Memory B cell (primary cell): ENCODE results near the gene ESPL1.

Source experiments
- ATAC-seq: fragments of 150-1000 bp; cut with Tn5 transposase; 2 replicates; pipeline ENCODE4 v1.10.0; 2021; ENCODE audit warnings: low read depth, mild to moderate bottlenecking, moderate library complexity
- DNase-seq, 2 donors: peaks; one replicate each; pipeline ENCODE4 v3.0.0; 2022; ENCODE audit warnings: low spot score in 2 of 2
- H3K27ac Mint-ChIP-seq: one replicate; pipeline ENCODE4 v1.8.0; 2022; ENCODE audit warnings: mild to moderate bottlenecking, moderate library complexity, mixed read lengths
- H3K27me3 Mint-ChIP-seq: one replicate; pipeline ENCODE4 v1.8.0; 2022; ENCODE audit warnings: mixed read lengths
- H3K36me3 Mint-ChIP-seq: one replicate; pipeline ENCODE4 v1.8.0; 2022; ENCODE audit warnings: mild to moderate bottlenecking, mixed read lengths
- H3K4me1 Mint-ChIP-seq: one replicate; pipeline ENCODE4 v1.8.0; 2022; ENCODE audit warnings: mixed read lengths
- H3K4me3 Mint-ChIP-seq: one replicate; pipeline ENCODE4 v1.8.0; 2022; ENCODE audit warnings: mild to moderate bottlenecking, moderate library complexity, mixed read lengths
- H3K9me3 Mint-ChIP-seq: one replicate; pipeline ENCODE4 v1.8.0; 2022; ENCODE audit warnings: mixed read lengths

Gene ESPL1

GRCh38 chr12:53267999-53268629 lies at the start of gene ESPL1:
Gene ESPL1, plus strand, starts transcription at chr12:53268299. Its CDS starts 468 bp downstream, at chr12:53268767.
- H3K27me3 Mint-ChIP-seq, result no peaks in the 10 kb centered on the region
- H3K4me3 Mint-ChIP-seq, result peak within 1 kb of the TSS; percentile 98
- H3K36me3 Mint-ChIP-seq, result no peaks in the 10 kb centered on the region
- H3K4me1 Mint-ChIP-seq, result peaks cover 16% of the 10 kb centered on the region
- peak within 1 kb of the TSS; percentile 95 for H3K27ac Mint-ChIP-seq
- peak; percentile 82 to 87 for DNase-seq
- no peaks in the 10 kb centered on the region for H3K9me3 Mint-ChIP-seq
- peak; percentile 88 for ATAC-seq

GRCh38 chr12:53218551-53219291 lies 49.4 kb upstream of the ESPL1 start:
- ATAC-seq (no peak), DNase-seq (no peak)
- Mint-ChIP-seq H3K4me3 (peak overlapping the region; percentile 98), H3K9me3 (no peaks in the 10 kb centered on the region), H3K27ac (peak overlapping the region; percentile 94), H3K4me1 (peaks cover 44% of the 10 kb centered on the region), H3K36me3 (peaks cover 7% of the 10 kb centered on the region), H3K27me3 (no peaks in the 10 kb centered on the region)

GRCh38 chr12:53219292-53219955 lies 48.7 kb upstream of the ESPL1 start:
- no peak for DNase-seq
- ATAC-seq, result no peak
- H3K27ac Mint-ChIP-seq, result peak overlapping the region; percentile 94

GRCh38 chr12:53219956-53220693 lies 48.0 kb upstream of the ESPL1 start:
- peaks cover 40% of the 10 kb centered on the region for H3K4me1 Mint-ChIP-seq
- peak overlapping the region; percentile 98 for H3K4me3 Mint-ChIP-seq
- H3K27me3 Mint-ChIP-seq, result no peaks in the 10 kb centered on the region
- DNase-seq, result peak; percentile 57 to 69
- H3K9me3 Mint-ChIP-seq, result no peaks in the 10 kb centered on the region
- H3K36me3 Mint-ChIP-seq, result no peaks in the 10 kb centered on the region
- peak; percentile 62 for ATAC-seq
- H3K27ac Mint-ChIP-seq, result peak overlapping the region; percentile 94

More at GRCh38 chr12:53219292-53219955, 48.7 kb upstream of the ESPL1 start:
- Mint-ChIP-seq H3K4me3 (peak overlapping the region; percentile 98), H3K27me3 (no peaks in the 10 kb centered on the region), H3K4me1 (peaks cover 43% of the 10 kb centered on the region), H3K36me3 (peaks cover 3% of the 10 kb centered on the region), H3K9me3 (no peaks in the 10 kb centered on the region)

GRCh38 chr12:53220694-53221202 lies 47.4 kb upstream of the ESPL1 start:
- Mint-ChIP-seq H3K9me3 (no peaks in the 10 kb centered on the region), H3K27ac (peak overlapping the region; percentile 94), H3K4me3 (peak overlapping the region; percentile 98), H3K36me3 (no peaks in the 10 kb centered on the region), H3K4me1 (peaks cover 39% of the 10 kb centered on the region), H3K27me3 (no peaks in the 10 kb centered on the region)
- DNase-seq (peak; percentile 67 to 68), ATAC-seq (peak; percentile 76)

- H3K4me1 Mint-ChIP-seq, result peaks cover 32% of the 10 kb centered on the region
- no peaks in the 10 kb centered on the region for H3K9me3 Mint-ChIP-seq
- peak overlapping the region; percentile 98 for H3K4me3 Mint-ChIP-seq
- no peaks in the 10 kb centered on the region for H3K36me3 Mint-ChIP-seq
- H3K27ac Mint-ChIP-seq, result peak overlapping the region; percentile 94
- DNase-seq (no peak), ATAC-seq (peak; percentile 28)
- no peaks in the 10 kb centered on the region for H3K27me3 Mint-ChIP-seq
Measured at GRCh38 chr12:53221203-53222080, 46.7 kb upstream of the ESPL1 start.

- H3K4me1 Mint-ChIP-seq, result peaks cover 24% of the 10 kb centered on the region
- no peak for ATAC-seq
- peak overlapping the region; percentile 94 for H3K27ac Mint-ChIP-seq
- no peak for DNase-seq
- H3K9me3 Mint-ChIP-seq, result no peaks in the 10 kb centered on the region
- no peaks in the 10 kb centered on the region for H3K36me3 Mint-ChIP-seq
- peak overlapping the region; percentile 75 for H3K4me3 Mint-ChIP-seq
- H3K27me3 Mint-ChIP-seq, result no peaks in the 10 kb centered on the region
Measured at GRCh38 chr12:53222170-53222721, 45.9 kb upstream of the ESPL1 start.

- DNase-seq, result no peak
- no peak overlapping the region for H3K27ac Mint-ChIP-seq
- ATAC-seq, result no peak
Measured at GRCh38 chr12:53222806-53223261, 45.3 kb upstream of the ESPL1 start.

GRCh38 chr12:53223389-53224060 lies 44.6 kb upstream of the ESPL1 start:
- H3K4me3 Mint-ChIP-seq, result no peak overlapping the region
- H3K9me3 Mint-ChIP-seq, result no peaks in the 10 kb centered on the region
- H3K27ac Mint-ChIP-seq, result no peak overlapping the region
- no peak for ATAC-seq
- peaks cover 15% of the 10 kb centered on the region for H3K4me1 Mint-ChIP-seq
- no peaks in the 10 kb centered on the region for H3K27me3 Mint-ChIP-seq
- no peak for DNase-seq
- no peaks in the 10 kb centered on the region for H3K36me3 Mint-ChIP-seq

More at GRCh38 chr12:53222806-53223261, 45.3 kb upstream of the ESPL1 start:
- no peaks in the 10 kb centered on the region for H3K36me3 Mint-ChIP-seq
- H3K9me3 Mint-ChIP-seq, result no peaks in the 10 kb centered on the region
- H3K4me3 Mint-ChIP-seq, result peak overlapping the region; percentile 49
- H3K4me1 Mint-ChIP-seq, result peaks cover 20% of the 10 kb centered on the region
- no peaks in the 10 kb centered on the region for H3K27me3 Mint-ChIP-seq

GRCh38 chr12:53224061-53224896 lies 43.8 kb upstream of the ESPL1 start:
- Mint-ChIP-seq H3K27me3 (no peaks in the 10 kb centered on the region), H3K9me3 (no peaks in the 10 kb centered on the region), H3K27ac (peak overlapping the region; percentile 21), H3K36me3 (no peaks in the 10 kb centered on the region), H3K4me3 (no peak overlapping the region), H3K4me1 (peaks cover 12% of the 10 kb centered on the region)
- ATAC-seq, result no peak
- DNase-seq, result no peak

GRCh38 chr12:53224897-53225634 lies 43.0 kb upstream of the ESPL1 start:
- ATAC-seq (no peak), DNase-seq (no peak)
- H3K27me3 Mint-ChIP-seq, result no peaks in the 10 kb centered on the region
- H3K4me3 Mint-ChIP-seq, result no peak overlapping the region
- H3K27ac Mint-ChIP-seq, result peak overlapping the region; percentile 21
- peaks cover 11% of the 10 kb centered on the region for H3K4me1 Mint-ChIP-seq
- no peaks in the 10 kb centered on the region for H3K9me3 Mint-ChIP-seq
- H3K36me3 Mint-ChIP-seq, result no peaks in the 10 kb centered on the region
